ENCODE data around the gene NRIP2.

DNA sequence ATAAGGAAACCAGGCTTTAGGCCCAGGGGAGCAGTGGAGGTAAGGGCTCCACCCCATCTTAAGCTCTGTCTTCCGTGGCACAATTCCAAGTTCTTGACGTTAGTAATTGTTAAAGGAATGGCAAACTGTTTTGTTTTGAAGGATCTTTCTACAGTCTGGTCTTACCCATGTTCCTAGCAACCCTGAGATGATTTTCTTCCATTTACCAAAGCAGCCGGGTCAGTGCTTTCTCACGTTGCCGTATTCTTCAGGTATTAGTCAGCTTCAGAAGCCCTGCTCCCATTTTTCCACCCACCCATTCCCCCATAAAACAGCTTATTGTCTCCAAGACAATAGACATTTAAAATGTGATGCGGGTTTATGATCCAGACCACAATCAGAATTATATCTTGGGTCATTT lies 10.3 kb downstream of the NRIP2 start:
- TF ChIP-seq, protein P1, sequence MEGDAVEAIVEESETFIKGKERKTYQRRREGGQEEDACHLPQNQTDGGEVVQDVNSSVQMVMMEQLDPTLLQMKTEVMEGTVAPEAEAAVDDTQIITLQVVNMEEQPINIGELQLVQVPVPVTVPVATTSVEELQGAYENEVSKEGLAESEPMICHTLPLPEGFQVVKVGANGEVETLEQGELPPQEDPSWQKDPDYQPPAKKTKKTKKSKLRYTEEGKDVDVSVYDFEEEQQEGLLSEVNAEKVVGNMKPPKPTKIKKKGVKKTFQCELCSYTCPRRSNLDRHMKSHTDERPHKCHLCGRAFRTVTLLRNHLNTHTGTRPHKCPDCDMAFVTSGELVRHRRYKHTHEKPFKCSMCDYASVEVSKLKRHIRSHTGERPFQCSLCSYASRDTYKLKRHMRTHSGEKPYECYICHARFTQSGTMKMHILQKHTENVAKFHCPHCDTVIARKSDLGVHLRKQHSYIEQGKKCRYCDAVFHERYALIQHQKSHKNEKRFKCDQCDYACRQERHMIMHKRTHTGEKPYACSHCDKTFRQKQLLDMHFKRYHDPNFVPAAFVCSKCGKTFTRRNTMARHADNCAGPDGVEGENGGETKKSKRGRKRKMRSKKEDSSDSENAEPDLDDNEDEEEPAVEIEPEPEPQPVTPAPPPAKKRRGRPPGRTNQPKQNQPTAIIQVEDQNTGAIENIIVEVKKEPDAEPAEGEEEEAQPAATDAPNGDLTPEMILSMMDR (conservative IDR thresholded peaks at IDR 0.05; ENCODE audit: low read length) = no peak
- TF ChIP-seq EZH2phosphoT487 (IDR thresholded peaks at IDR 0.05; ENCODE audit: borderline replicate concordance, low read depth, low read length) = no peak
